H9 (cell line): ENCODE data around the gene ARHGAP8. TPM values are rescaled to one million over a fixed set of nuclear protein-coding genes. Genes with fewer than 3 reads are reported as not detected.

Source experiments
- DNase-seq: peaks from one replicate; pipeline ENCODE4 v3.0.0-alpha.2; 2017
- H2AFZ ChIP-seq: one replicate; pipeline ENCODE4 v1.6.1; 2013; ENCODE audit warnings: mild to moderate bottlenecking, low read length, control low read depth, moderate library complexity
- H2AK5ac ChIP-seq: 2 replicates; pipeline ENCODE4 v1.6.1; 2013; ENCODE audit warnings: low read length, control low read depth, mixed read lengths; ENCODE audit not compliant: insufficient read length
- H2BK120ac ChIP-seq: one replicate; pipeline ENCODE4 v1.6.1; 2013; ENCODE audit warnings: low read depth, mild to moderate bottlenecking, low read length, control low read depth, inconsistent platforms; ENCODE audit not compliant: poor library complexity, severe bottlenecking
- H2BK12ac ChIP-seq: 2 replicates; pipeline ENCODE4 v1.6.1; 2013; ENCODE audit warnings: low read length, control low read depth, mixed read lengths, low read depth; ENCODE audit not compliant: insufficient read length
- H2BK15ac ChIP-seq: 2 replicates; pipeline ENCODE4 v1.6.1; 2013; ENCODE audit warnings: low read depth, low read length, control low read depth
- H2BK20ac ChIP-seq: one replicate; pipeline ENCODE4 v1.6.1; 2013; ENCODE audit warnings: low read depth, mild to moderate bottlenecking, low read length, control low read depth, inconsistent platforms; ENCODE audit not compliant: poor library complexity, severe bottlenecking
- H2BK5ac ChIP-seq: 2 replicates; pipeline ENCODE4 v1.6.1; 2013; ENCODE audit warnings: low read length, control low read depth, mixed read lengths; ENCODE audit not compliant: insufficient read length
- H3K14ac ChIP-seq: 2 replicates; pipeline ENCODE4 v1.6.1; 2013; ENCODE audit warnings: low read length, control low read depth; ENCODE audit not compliant: insufficient read depth
- H3K18ac ChIP-seq: 2 replicates; pipeline ENCODE4 v1.6.1; 2013; ENCODE audit warnings: low read depth, mild to moderate bottlenecking, mixed read lengths, low read length, control low read depth; ENCODE audit not compliant: insufficient read length
- H3K23ac ChIP-seq: 2 replicates; pipeline ENCODE4 v1.6.1; 2013; ENCODE audit warnings: low read length, control low read depth, mixed read lengths, low read depth; ENCODE audit not compliant: insufficient read length
- H3K23me2 ChIP-seq: 2 replicates; pipeline ENCODE4 v1.6.1; 2013; ENCODE audit warnings: low read depth, mild to moderate bottlenecking, mixed read lengths, low read length, control low read depth; ENCODE audit not compliant: insufficient read length, poor library complexity, severe bottlenecking
- H3K27ac ChIP-seq: 2 replicates; pipeline ENCODE4 v1.5.1; 2013; ENCODE audit warnings: low read length, control low read depth, mixed read lengths, low read depth; ENCODE audit not compliant: insufficient read length
- H3K27me3 ChIP-seq: 2 replicates; pipeline ENCODE4 v1.6.1; 2013; ENCODE audit warnings: low read length, control low read depth, inconsistent platforms; ENCODE audit not compliant: insufficient read depth
- H3K4ac ChIP-seq: 2 replicates; pipeline ENCODE4 v1.6.1; 2013; ENCODE audit warnings: low read depth, mild to moderate bottlenecking, control low read depth, inconsistent platforms, low read length, moderate library complexity
- H3K4me1 ChIP-seq: 2 replicates; pipeline ENCODE4 v1.6.1; 2013; ENCODE audit warnings: low read length, control low read depth, inconsistent platforms; ENCODE audit not compliant: insufficient read depth
- H3K4me2 ChIP-seq: 2 replicates; pipeline ENCODE4 v1.6.1; 2013; ENCODE audit warnings: low read length, control low read depth, mixed read lengths; ENCODE audit not compliant: insufficient read length, insufficient read depth
- H3K56ac ChIP-seq: 2 replicates; pipeline ENCODE4 v1.6.1; 2013; ENCODE audit warnings: low read depth, mild to moderate bottlenecking, mixed read lengths, low read length, control low read depth; ENCODE audit not compliant: insufficient read length
- H3K79me1 ChIP-seq: 2 replicates; pipeline ENCODE4 v1.6.1; 2013; ENCODE audit warnings: low read depth, mild to moderate bottlenecking, moderate library complexity, low read length, control low read depth, inconsistent platforms; ENCODE audit not compliant: insufficient read depth, poor library complexity, severe bottlenecking
- H3K79me2 ChIP-seq: 2 replicates; pipeline ENCODE4 v1.6.1; 2013; ENCODE audit warnings: low read length, control low read depth, inconsistent platforms; ENCODE audit not compliant: insufficient read depth
- H3K9ac ChIP-seq: 2 replicates; pipeline ENCODE4 v1.6.1; 2013; ENCODE audit warnings: low read length, control low read depth, mixed read lengths; ENCODE audit not compliant: insufficient read length; ENCODE audit errors: extremely low read depth
- H3K9me3 ChIP-seq: one replicate; pipeline ENCODE4 v1.6.1; 2013; ENCODE audit warnings: low read depth, low read length, inconsistent platforms; ENCODE audit not compliant: control insufficient read depth
- H3T11ph ChIP-seq: one replicate; pipeline ENCODE4 v1.6.1; 2013; ENCODE audit warnings: mild to moderate bottlenecking, low read length, control low read depth, inconsistent platforms
- H4K20me1 ChIP-seq: one replicate; pipeline ENCODE4 v1.6.1; 2013; ENCODE audit not compliant: control insufficient read depth, insufficient read length, insufficient read depth
- H4K5ac ChIP-seq: 2 replicates; pipeline ENCODE4 v1.6.1; 2013; ENCODE audit warnings: low read depth, mild to moderate bottlenecking, mixed read lengths, low read length, control low read depth; ENCODE audit not compliant: insufficient read length
- H4K8ac ChIP-seq: replicated peaks from 2 replicates; pipeline ENCODE4 v1.6.1; 2013; ENCODE audit warnings: low read length, control low read depth, mixed read lengths, low read depth; ENCODE audit not compliant: insufficient read length
- H4K91ac ChIP-seq: 2 replicates; pipeline ENCODE4 v1.6.1; 2013; ENCODE audit warnings: low read depth, mild to moderate bottlenecking, moderate library complexity, mixed read lengths, low read length, control low read depth; ENCODE audit not compliant: insufficient read length
- H3K27ac Mint-ChIP-seq, 3 experiments: 2 replicates in 2 of 3; 3 replicates in 1 of 3; pipeline ENCODE4 v1.8.0; 2020 to 2021; ENCODE audit warnings: mixed read lengths in 3 of 3, mild to moderate bottlenecking in 1 of 3, moderate library complexity in 1 of 3
- H3K27me3 Mint-ChIP-seq: 2 replicates; pipeline ENCODE4 v1.8.0; 2021; ENCODE audit warnings: low read depth, mild to moderate bottlenecking, moderate library complexity, mixed read lengths
- H3K36me3 Mint-ChIP-seq, 3 experiments: 2 replicates in 2 of 3; 3 replicates in 1 of 3; pipeline ENCODE4 v1.8.0; 2020 to 2021; ENCODE audit warnings: low read depth in 3 of 3, mixed read lengths in 3 of 3; ENCODE audit not compliant: insufficient read depth in 1 of 3
- H3K4me1 Mint-ChIP-seq, 2 experiments: 2 replicates each; pipeline ENCODE4 v1.8.0; 2020; ENCODE audit warnings: mixed read lengths in 2 of 2
- H3K4me3 Mint-ChIP-seq, 2 experiments: 2 replicates in 1 of 2; 3 replicates in 1 of 2; pipeline ENCODE4 v1.8.0; 2020 to 2021; ENCODE audit warnings: mild to moderate bottlenecking in 2 of 2, mixed read lengths in 2 of 2, moderate library complexity in 1 of 2
- H3K9me3 Mint-ChIP-seq, 2 experiments: 2 replicates in 1 of 2; 3 replicates in 1 of 2; pipeline ENCODE4 v1.8.0; 2020; ENCODE audit warnings: mild to moderate bottlenecking in 2 of 2, mixed read lengths in 2 of 2, moderate library complexity in 1 of 2
- WGBS: extraction: QIAGEN DNeasy Blood & Tissue Kit; methylation state at CpG from one replicate; pipeline ENCODE4 v1.1.7; 2013; ENCODE audit warnings: missing lambda C conversion rate, low lambda C conversion rate, mixed read lengths; ENCODE audit not compliant: insufficient read length; ENCODE audit errors: extremely low coverage; 5-methylcytosine and 5-hydroxymethylcytosine counted together
- total RNA-seq: library from RNA; stranded (reverse); gene quantifications from 2 replicates; pipeline ENCODE4 v1.2.1, GENCODE V29; 2021
- TF ChIP-seq, protein P1 (sequence below): fragments of 200-600 bp; sonication (generic); conservative IDR thresholded peaks from 3 replicates; pipeline ENCODE4 v1.8.0; 2021; ENCODE audit warnings: antibody characterized with exemption, mild to moderate bottlenecking

Gene ARHGAP8
- total RNA-seq, 1 experiment from 2014 or later = 35.4 TPM

GRCh38 chr22:44890416-44891292 is 138.3 kb downstream of the ARHGAP8 start:
- WGBS = no CpG with 5 or more reads among the region's 20 CpGs

More at GRCh38 chr22:44890416-44891292, 138.3 kb downstream of the ARHGAP8 start:
- H3K79me2 ChIP-seq = no peaks in the 10 kb centered on the region
- no peak overlapping the region for H2BK5ac ChIP-seq
- H4K8ac ChIP-seq = no peak overlapping the region
- no peak overlapping the region for H2AFZ ChIP-seq
- H3K56ac ChIP-seq = no peak overlapping the region
- H4K91ac ChIP-seq = no peak overlapping the region
- no peaks in the 10 kb centered on the region for H3K23me2 ChIP-seq
- H2BK15ac ChIP-seq = no peak overlapping the region
- TF ChIP-seq, protein P1, sequence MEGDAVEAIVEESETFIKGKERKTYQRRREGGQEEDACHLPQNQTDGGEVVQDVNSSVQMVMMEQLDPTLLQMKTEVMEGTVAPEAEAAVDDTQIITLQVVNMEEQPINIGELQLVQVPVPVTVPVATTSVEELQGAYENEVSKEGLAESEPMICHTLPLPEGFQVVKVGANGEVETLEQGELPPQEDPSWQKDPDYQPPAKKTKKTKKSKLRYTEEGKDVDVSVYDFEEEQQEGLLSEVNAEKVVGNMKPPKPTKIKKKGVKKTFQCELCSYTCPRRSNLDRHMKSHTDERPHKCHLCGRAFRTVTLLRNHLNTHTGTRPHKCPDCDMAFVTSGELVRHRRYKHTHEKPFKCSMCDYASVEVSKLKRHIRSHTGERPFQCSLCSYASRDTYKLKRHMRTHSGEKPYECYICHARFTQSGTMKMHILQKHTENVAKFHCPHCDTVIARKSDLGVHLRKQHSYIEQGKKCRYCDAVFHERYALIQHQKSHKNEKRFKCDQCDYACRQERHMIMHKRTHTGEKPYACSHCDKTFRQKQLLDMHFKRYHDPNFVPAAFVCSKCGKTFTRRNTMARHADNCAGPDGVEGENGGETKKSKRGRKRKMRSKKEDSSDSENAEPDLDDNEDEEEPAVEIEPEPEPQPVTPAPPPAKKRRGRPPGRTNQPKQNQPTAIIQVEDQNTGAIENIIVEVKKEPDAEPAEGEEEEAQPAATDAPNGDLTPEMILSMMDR = no peak
- Mint-ChIP-seq H3K27ac (peak overlapping the region in 1 of 3 experiments; percentile 28; a peak in 1 of 7 replicates), H3K36me3 (peaks cover 10 to 56% (median 37%) of the 10 kb centered on the region in 3 experiments), H3K9me3 (no peaks in the 10 kb centered on the region), H3K4me1 (peaks cover 17 to 22% of the 10 kb centered on the region in 2 experiments), H3K4me3 (no peak overlapping the region; a peak in 1 of 5 replicates), H3K27me3 (no peaks in the 10 kb centered on the region)
- H3K27ac ChIP-seq = no peak overlapping the region
- H4K5ac ChIP-seq = no peak overlapping the region
- no peak overlapping the region for H3K14ac ChIP-seq
- H3K4ac ChIP-seq = no peak overlapping the region
- H3K79me1 ChIP-seq = no peaks in the 10 kb centered on the region
- H4K20me1 ChIP-seq = no peaks in the 10 kb centered on the region
- H2BK12ac ChIP-seq = no peak overlapping the region
- no peak overlapping the region for H3K18ac ChIP-seq
- DNase-seq = no peak
- no peak overlapping the region for H2AK5ac ChIP-seq
- no peak overlapping the region for H2BK120ac ChIP-seq
- H3K4me1 ChIP-seq = no peaks in the 10 kb centered on the region
- H3K27me3 ChIP-seq = no peaks in the 10 kb centered on the region
- H3K23ac ChIP-seq = no peak overlapping the region
- no peak overlapping the region for H3K4me2 ChIP-seq
- no peaks in the 10 kb centered on the region for H3K9me3 ChIP-seq
- no peak overlapping the region for H3T11ph ChIP-seq
- H3K9ac ChIP-seq = no peak overlapping the region
- no peak overlapping the region for H2BK20ac ChIP-seq
